Measurements from ENCODE around the gene ZNF681. TPM values are rescaled to one million over a fixed set of nuclear protein-coding genes. Genes with fewer than 3 reads are reported as not detected.
"Not testable (repeated sequence)": the region's sequence is repeated elsewhere in the genome, so short reads cannot be mapped to it uniquely, and the experiment has no call there.

Gene ZNF681
- total RNA-seq, 1 donor from 2014 or later, result 1.1 TPM

DNA sequence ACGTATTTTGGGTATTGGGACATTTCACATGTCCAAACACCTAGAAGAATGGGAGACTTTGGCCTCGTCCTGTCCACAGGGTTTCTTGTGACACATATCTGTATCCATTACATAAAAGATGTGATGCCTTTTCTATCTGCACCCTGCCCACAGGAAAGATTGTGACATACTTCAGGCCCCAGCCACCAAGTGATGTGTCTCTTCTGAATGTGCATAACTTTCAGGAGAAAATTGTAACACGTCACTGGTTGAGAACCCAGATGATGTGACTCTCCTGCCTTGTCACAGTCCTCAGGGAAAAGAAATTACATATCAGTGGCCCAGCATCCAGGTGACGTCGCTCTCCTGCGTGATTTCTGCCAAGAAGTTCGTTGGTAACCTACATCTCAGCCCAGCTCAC, 21.0 kb upstream of the ZNF681 start:
- FAIRE-seq, result no peak
- TF ChIP-seq, protein P1, sequence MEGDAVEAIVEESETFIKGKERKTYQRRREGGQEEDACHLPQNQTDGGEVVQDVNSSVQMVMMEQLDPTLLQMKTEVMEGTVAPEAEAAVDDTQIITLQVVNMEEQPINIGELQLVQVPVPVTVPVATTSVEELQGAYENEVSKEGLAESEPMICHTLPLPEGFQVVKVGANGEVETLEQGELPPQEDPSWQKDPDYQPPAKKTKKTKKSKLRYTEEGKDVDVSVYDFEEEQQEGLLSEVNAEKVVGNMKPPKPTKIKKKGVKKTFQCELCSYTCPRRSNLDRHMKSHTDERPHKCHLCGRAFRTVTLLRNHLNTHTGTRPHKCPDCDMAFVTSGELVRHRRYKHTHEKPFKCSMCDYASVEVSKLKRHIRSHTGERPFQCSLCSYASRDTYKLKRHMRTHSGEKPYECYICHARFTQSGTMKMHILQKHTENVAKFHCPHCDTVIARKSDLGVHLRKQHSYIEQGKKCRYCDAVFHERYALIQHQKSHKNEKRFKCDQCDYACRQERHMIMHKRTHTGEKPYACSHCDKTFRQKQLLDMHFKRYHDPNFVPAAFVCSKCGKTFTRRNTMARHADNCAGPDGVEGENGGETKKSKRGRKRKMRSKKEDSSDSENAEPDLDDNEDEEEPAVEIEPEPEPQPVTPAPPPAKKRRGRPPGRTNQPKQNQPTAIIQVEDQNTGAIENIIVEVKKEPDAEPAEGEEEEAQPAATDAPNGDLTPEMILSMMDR (IDR thresholded peaks at IDR 0.05; ENCODE audit: insufficient read depth, low read length, severe bottlenecking), result no peak
- H3K27me3 ChIP-seq (ENCODE audit: control insufficient read depth, insufficient read depth, low read length), result no peaks in the 10 kb centered on the region
- DNase-seq (ENCODE audit: low read depth), result no peak
- peaks cover 1% of the 10 kb centered on the region for H3K36me3 ChIP-seq (ENCODE audit: control insufficient read depth, insufficient read depth, low read length)
- no peak overlapping the region for H3K4me3 ChIP-seq (ENCODE audit: low read depth, low read length)

DNA sequence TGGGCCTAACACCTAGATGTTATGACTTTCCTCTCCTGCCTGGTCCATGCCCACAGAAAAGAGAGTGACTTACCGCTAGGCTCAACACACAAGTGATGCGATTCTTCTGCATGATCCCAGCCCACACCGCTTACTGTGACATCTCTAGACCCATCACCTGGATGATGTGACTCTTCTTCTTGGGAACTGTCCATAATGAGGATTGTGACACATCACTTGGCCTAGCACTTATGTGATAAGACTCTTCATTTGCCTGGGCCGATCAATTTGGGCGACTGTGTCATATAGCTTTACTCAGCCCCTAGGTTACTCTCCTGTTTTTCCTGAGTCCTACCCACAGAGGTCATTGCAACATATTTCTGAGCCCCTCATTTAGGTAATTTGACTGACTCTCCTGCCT, 19.9 kb upstream of the ZNF681 start:
- H3K36me3 ChIP-seq (ENCODE audit: control insufficient read depth, insufficient read depth, low read length), result peaks cover 1% of the 10 kb centered on the region
- FAIRE-seq (no peak), DNase-seq (ENCODE audit: low read depth) (no peak)
- no peak overlapping the region for H3K4me3 ChIP-seq (ENCODE audit: low read depth, low read length)
- H3K27me3 ChIP-seq (ENCODE audit: control insufficient read depth, insufficient read depth, low read length), result no peaks in the 10 kb centered on the region
- TF ChIP-seq, protein P1 (IDR thresholded peaks at IDR 0.05; ENCODE audit: insufficient read depth, low read length, severe bottlenecking), result no peak

DNA sequence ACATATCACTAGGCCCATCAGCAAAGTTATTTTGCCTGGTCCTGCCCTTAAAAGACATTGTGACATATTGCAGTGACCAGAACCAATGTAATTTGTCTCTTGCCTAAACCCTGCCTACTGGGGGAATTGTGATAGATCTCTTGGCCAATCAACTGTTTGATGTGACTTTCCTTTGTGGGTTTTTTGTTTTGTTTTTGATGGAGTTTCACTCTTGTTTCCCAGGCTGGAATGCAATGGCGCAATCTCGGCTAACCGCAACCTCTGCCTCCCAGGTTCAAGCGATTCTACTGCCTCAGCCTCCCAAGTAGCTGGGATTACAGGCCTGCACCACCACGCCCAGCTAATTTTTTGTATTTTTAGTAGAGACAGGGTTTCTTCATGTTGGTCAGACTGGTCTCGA, 19.3 kb upstream of the ZNF681 start:
- H3K27me3 ChIP-seq (ENCODE audit: control insufficient read depth, insufficient read depth, low read length); H3K4me3 ChIP-seq (ENCODE audit: low read depth, low read length); H3K36me3 ChIP-seq (ENCODE audit: control insufficient read depth, insufficient read depth, low read length); FAIRE-seq; DNase-seq (ENCODE audit: low read depth): not testable (repeated sequence)

DNA sequence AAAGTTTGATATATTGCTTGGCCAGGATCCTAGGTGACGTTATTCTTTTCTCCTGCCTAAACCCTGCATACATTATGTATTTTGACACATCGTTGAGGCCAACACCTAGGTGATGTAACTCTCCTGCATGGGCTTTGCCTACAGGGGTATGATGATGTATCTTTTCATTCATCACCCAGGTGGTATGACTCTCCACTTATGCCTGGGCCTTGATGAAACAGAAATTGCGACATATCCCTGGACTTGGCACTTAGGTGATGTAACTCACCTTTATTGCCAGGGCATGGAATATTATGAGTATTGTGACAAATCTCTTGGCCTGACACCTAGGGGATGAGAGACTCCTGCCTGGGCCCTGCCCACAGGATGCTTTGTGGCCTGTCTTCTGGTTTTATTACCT, 18.5 kb upstream of the ZNF681 start:
- no peaks in the 10 kb centered on the region for H3K36me3 ChIP-seq (ENCODE audit: control insufficient read depth, insufficient read depth, low read length)
- DNase-seq (ENCODE audit: low read depth), result peak; percentile 70
- TF ChIP-seq, protein P1 (IDR thresholded peaks at IDR 0.05; ENCODE audit: insufficient read depth, low read length, severe bottlenecking), result no peak
- no peaks in the 10 kb centered on the region for H3K27me3 ChIP-seq (ENCODE audit: control insufficient read depth, insufficient read depth, low read length)
- no peak overlapping the region for H3K4me3 ChIP-seq (ENCODE audit: low read depth, low read length)
- no peak for FAIRE-seq

DNA sequence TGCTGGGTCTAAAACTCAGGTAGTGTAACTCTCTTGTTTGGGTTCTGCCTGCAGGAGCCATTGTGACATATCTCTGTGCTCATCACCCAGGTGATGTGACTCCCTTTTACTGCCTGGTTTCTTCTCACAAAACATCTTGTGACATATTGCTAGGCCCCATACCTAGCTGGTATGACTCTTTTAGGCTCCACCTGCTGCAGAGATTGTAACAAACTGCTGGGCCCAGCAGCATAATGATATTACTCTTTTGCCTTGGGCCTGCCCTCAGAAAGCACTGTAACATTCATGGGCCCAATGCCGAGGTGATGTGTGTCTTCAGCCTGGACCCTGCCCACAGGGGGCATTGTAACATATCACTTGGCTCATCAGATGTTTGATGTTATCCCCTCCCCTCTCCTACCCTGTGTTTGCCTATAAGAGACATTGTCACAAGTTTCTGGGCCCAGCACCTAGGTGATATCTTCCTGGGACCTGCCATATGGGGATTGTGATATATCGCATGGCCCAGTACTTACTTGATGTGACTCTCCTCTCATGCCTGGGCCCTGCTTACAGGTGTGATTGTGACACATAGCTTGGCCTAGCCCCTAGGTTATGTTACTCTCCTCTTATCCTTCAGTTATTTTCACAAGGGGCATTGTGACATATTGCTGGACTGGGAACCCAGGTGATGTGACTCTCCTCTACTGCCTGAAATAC, 18.0 kb upstream of the ZNF681 start:
- TF ChIP-seq, protein P1 (IDR thresholded peaks at IDR 0.05; ENCODE audit: insufficient read depth, low read length, severe bottlenecking), result no peak
- FAIRE-seq (no peak), DNase-seq (ENCODE audit: low read depth) (no peak)
- no peak overlapping the region for H3K4me3 ChIP-seq (ENCODE audit: low read depth, low read length)
- no peaks in the 10 kb centered on the region for H3K27me3 ChIP-seq (ENCODE audit: control insufficient read depth, insufficient read depth, low read length)
- H3K36me3 ChIP-seq (ENCODE audit: control insufficient read depth, insufficient read depth, low read length), result no peaks in the 10 kb centered on the region

DNA sequence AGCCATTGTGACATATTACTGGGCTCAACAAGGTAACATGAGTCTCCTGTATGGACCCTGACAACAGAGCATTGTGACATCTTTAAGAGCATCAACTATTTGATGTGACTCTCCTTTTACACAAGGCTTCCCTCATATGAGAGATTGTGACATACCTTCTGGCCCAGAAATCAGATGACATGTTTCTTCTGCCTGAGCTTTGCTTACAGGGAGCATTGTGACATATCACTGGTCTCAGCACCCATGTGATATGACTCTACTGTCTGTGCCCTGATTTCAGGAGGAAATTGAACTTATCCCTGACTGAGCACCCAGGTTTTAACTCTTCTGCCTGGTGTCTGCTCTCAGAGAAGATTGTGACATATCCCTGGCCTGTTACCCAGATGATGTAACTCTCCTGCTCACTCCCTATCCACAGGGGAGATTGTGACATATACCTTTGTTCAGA, 15.9 kb upstream of the ZNF681 start:
- TF ChIP-seq, protein P1 (IDR thresholded peaks at IDR 0.05; ENCODE audit: insufficient read depth, low read length, severe bottlenecking), result no peak
- DNase-seq (ENCODE audit: low read depth), result peak; percentile 57
- Histone ChIP-seq H3K36me3 (ENCODE audit: control insufficient read depth, insufficient read depth, low read length) (no peaks in the 10 kb centered on the region), H3K4me3 (ENCODE audit: low read depth, low read length) (no peak overlapping the region), H3K27me3 (ENCODE audit: control insufficient read depth, insufficient read depth, low read length) (no peaks in the 10 kb centered on the region)
- FAIRE-seq, result no peak
